Measurements from ENCODE around the gene GAP43.
A peak's percentile ranks its signal among the peaks of the same experiment; 100 is the strongest.

GAP43 gene

DNA sequence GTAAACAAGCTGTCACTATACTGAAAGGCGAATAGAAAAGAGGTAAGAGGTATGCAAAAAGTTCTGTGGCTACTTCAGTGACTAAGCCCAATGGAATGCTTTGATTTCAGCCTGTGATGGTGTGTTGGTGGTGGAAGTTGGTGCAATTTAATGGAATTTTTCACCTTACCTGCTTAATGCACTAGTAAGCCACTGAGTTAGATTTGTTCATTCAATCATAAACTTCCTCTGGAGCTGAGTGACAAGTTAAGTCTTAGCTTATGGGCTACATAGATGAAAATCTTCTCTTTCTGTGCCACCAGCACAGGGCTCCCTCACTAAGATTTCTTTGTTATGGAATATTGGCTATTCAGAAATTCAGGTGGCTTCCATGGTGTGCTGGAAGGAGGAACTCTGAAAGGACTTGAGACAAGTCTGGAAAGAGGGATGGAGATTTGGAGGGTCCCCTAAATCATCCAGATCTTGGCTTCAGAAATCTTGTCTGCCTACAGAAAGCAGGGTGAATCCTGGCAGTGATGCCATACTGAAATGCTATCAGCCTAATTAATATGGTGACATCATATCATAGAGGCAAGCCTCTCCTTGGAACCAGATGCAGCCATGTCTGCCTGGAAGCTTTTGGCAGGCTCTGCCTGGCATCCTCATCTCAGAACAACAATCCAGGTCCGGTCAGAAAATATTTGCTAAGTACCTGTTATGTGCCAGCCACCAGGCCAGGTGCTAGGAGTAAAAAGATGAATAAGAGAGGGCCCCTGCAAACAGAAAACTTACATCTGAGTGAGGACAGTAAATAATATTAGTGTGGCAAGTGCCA, 8.1 kb upstream of the GAP43 start:
- ATAC-seq (replicated peaks) (no peak), DNase-seq (no peak)
- no peaks in the 10 kb centered on the region for H3K9me3 Mint-ChIP-seq
- no peak overlapping the region for H3K4me3 Mint-ChIP-seq
- H3K27me3 Mint-ChIP-seq = peaks cover 31 to 38% of the 10 kb centered on the region in 2 donors
- H3K27ac Mint-ChIP-seq = no peak overlapping the region
- H3K4me1 Mint-ChIP-seq (ENCODE audit: low read depth in 2 of 2) = no peaks in the 10 kb centered on the region
- H3K36me3 Mint-ChIP-seq (ENCODE audit: insufficient read depth) = peaks cover 6% of the 10 kb centered on the region

DNA sequence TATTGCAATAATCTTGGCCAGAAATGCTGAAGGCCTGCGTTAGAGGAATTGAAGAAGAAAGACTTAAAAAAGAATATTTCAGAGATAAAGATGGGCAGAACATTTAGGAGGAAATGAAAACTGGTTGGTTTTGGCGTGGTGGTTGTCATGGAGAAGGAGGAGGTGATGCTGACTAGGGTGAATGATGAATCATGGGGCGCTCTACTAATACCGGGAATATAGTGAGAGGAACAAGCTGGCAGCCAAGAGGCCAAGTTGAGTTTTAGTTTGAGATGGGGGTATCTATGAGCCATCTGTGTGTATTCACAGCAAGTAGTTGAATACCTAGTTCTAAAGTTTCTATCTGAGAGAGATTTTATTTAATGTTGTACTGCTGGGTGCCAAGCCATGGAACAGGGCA, 6.8 kb upstream of the GAP43 start:
- peaks cover 6% of the 10 kb centered on the region for H3K36me3 Mint-ChIP-seq (ENCODE audit: insufficient read depth)
- H3K4me1 Mint-ChIP-seq (ENCODE audit: low read depth in 2 of 2) = no peaks in the 10 kb centered on the region
- no peak overlapping the region for H3K27ac Mint-ChIP-seq

DNA sequence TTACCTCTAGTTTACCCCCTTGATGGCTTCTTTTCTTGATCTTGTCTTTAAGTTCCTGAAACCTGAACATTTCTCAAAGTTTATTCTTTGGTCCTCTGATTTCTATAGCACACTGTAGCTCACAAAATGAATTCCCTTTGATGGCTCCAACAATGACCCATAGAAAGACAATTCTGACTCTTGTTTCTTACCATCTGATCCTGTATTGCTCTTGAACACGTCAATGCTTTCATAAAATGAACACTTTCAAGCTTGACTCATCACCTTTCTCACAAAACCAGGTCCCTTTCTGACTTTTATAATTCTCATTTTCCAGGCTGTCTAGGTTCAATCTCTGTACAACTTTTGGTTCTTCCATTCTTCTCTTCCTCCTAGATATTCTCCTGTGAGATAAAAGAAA, 5.7 kb upstream of the GAP43 start:
- DNase-seq (no peak), ATAC-seq (replicated peaks) (no peak)
- peaks cover 3% of the 10 kb centered on the region for H3K36me3 Mint-ChIP-seq (ENCODE audit: insufficient read depth)
- H3K4me1 Mint-ChIP-seq (ENCODE audit: low read depth in 2 of 2) = no peaks in the 10 kb centered on the region
- H3K27me3 Mint-ChIP-seq = peaks cover 24 to 27% of the 10 kb centered on the region in 2 donors
- no peak overlapping the region for H3K4me3 Mint-ChIP-seq
- no peaks in the 10 kb centered on the region for H3K9me3 Mint-ChIP-seq
- H3K27ac Mint-ChIP-seq = no peak overlapping the region

More for the DNA sequence above, 6.8 kb upstream of the GAP43 start:
- Mint-ChIP-seq H3K27me3 (peaks cover 26 to 34% of the 10 kb centered on the region in 2 donors), H3K4me3 (no peak overlapping the region), H3K9me3 (no peaks in the 10 kb centered on the region)
- no peak for ATAC-seq (replicated peaks)
- no peak for DNase-seq

DNA sequence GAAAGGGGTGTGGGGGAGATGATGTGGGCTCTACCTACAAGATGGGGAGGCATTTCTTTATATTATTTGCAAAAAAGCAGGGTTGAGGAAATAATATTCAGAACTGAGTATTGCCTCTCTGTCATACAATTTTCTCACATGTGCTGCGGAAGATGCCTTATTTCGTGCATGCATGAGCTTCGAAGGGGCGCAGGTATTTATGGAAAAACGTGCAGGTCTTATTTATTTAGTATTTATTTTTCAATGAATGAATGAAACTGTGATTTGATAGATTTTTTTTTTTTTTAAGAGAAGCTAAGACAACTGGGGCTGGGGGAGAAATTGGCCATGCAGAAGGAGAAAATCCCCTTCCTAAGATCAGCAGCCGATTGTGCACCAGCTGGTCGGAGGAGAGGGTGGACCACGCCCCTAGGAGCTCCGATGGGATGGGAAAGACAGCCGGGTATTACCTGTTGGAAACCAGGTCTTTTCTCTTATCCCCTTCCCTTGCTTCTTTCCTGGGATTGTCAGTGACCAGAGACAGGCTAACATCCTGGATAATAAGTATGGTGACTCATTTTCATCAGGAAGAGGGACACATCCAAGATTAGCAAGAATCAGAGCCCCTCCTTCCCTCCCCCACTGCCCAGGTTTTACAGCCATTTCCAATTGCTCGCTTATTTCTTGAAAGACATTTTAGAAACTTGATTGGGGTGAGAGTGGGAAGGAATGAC, 875 bp downstream of the GAP43 start:
- peak overlapping the region in 1 of 2 donors; percentile 48 for H3K4me3 Mint-ChIP-seq
- H3K9me3 Mint-ChIP-seq = no peaks in the 10 kb centered on the region
- H3K36me3 Mint-ChIP-seq (ENCODE audit: insufficient read depth) = no peaks in the 10 kb centered on the region
- no peak for DNase-seq
- no peak overlapping the region for H3K27ac Mint-ChIP-seq
- ATAC-seq (replicated peaks) = no peak
- H3K27me3 Mint-ChIP-seq = peaks cover 39 to 42% of the 10 kb centered on the region in 2 donors
- H3K4me1 Mint-ChIP-seq (ENCODE audit: low read depth in 2 of 2) = peaks cover 4 to 8% of the 10 kb centered on the region in 2 donors

DNA sequence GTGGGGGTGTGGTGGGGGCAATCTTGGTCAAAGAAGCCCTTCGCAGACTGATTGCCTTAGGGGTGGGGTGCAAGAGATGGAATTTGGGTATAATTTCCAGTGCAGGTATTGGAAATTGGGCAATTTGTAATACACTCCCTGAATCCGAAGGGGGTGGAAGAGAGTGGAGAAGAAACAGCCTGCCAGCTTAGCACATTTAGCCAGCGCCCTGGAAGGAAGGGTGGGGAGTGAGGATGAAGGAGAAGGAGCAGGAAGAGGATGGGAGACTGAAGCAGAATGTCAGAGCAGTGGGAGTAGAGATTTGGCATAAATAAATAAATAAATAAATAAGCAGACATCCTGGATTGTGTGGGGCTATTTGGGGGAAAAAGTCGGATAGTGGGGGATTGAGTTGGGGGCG, 1.6 kb downstream of the GAP43 start:
- peaks cover 4 to 8% of the 10 kb centered on the region in 2 donors for H3K4me1 Mint-ChIP-seq (ENCODE audit: low read depth in 2 of 2)
- ATAC-seq (replicated peaks) = no peak
- H3K4me3 Mint-ChIP-seq = no peak overlapping the region
- DNase-seq = no peak
- H3K36me3 Mint-ChIP-seq (ENCODE audit: insufficient read depth) = no peaks in the 10 kb centered on the region
- H3K9me3 Mint-ChIP-seq = no peaks in the 10 kb centered on the region
- no peak overlapping the region for H3K27ac Mint-ChIP-seq
- H3K27me3 Mint-ChIP-seq = peaks cover 39 to 42% of the 10 kb centered on the region in 2 donors

DNA sequence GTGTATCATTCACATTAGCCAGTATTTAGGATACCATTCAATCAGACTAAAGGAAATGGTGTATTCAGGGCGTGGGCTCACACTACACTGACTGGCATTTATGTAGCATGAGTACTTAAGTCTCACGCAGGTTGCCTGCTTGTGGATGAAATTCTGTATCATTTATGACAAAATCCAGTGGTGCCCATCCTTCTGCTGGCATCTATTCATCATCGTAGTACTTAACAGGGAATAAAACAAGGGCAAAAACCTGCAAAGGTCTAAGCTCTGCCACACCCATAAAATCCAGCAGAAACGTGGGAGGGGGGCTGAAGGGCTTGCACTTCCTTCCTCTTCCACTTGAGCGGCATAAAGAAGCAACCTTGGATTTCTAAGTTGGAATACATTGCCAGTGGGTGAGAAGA, 2.7 kb downstream of the GAP43 start:
- Mint-ChIP-seq H3K4me1 (ENCODE audit: low read depth in 2 of 2) (peaks cover 4 to 8% of the 10 kb centered on the region in 2 donors), H3K36me3 (ENCODE audit: insufficient read depth) (no peaks in the 10 kb centered on the region), H3K27ac (no peak overlapping the region), H3K9me3 (no peaks in the 10 kb centered on the region), H3K4me3 (no peak overlapping the region), H3K27me3 (peaks cover 39 to 42% of the 10 kb centered on the region in 2 donors)
- DNase-seq (no peak), ATAC-seq (replicated peaks) (no peak)

DNA sequence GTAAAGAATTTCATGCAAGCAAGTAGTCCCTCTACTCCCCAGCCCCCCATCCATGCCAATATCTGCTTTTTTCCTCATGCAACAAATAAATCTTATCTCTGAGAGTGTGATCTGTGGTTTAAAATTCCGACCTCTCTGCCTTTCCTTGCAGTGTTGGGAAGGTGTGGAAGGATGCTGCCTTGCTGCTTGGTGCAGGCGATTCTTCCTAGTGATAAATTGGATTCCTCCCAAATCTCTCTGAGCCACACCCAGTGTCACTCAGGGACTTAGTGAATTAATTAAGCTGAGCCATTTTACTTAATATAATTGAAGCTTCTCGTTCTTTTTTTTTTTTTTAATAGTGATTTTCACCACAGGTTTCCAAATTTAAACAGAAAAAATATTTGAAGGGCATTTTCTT, 3.4 kb downstream of the GAP43 start:
- ATAC-seq (replicated peaks) (no peak), DNase-seq (no peak)
- Mint-ChIP-seq H3K27me3 (peaks cover 39 to 42% of the 10 kb centered on the region in 2 donors), H3K4me3 (no peak overlapping the region), H3K36me3 (ENCODE audit: insufficient read depth) (no peaks in the 10 kb centered on the region), H3K4me1 (ENCODE audit: low read depth in 2 of 2) (peaks cover 4 to 8% of the 10 kb centered on the region in 2 donors), H3K9me3 (no peaks in the 10 kb centered on the region), H3K27ac (no peak overlapping the region)

DNA sequence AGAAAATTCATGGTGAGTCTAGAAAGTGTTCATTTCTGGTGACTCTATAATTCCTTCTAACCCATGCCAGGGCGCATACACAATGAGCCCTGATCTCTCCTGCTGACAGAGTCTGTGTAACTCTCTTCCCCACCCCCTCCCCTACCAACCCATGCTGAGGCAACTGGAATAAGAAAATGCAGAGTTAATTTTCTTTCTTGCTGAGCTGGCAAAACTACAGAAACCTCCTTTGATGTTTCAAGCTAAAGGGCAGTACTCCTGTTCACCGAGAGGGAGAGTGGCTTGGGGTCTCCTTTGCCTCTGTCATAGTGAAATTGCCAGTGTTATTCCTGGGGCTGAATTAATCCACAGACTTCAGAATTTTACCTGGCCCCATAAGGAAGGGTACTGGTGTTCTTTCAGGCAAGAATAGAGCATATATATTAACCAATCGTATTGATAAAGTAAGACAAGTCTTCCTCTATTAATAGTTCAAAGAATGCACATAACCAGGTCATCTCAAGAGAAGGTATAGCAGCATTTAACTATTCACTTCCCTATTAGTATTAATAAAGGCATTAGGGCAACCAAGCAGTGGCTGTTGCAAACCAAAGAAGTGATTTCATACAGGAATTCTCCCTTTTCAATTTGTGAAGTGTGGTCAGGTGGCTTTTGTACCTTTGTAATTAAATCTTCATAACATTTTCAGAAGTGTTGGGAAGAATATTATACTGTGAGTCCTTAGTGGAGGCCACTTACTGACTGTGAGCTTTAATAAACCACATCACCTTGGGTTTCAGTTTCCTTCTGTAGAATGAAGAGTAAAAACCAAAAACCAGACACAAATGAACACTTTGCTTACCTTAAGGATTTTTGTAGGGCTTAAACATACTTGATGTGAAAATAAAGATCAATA, 4.1 kb downstream of the GAP43 start:
- Mint-ChIP-seq H3K9me3 (no peaks in the 10 kb centered on the region), H3K27me3 (peaks cover 39 to 42% of the 10 kb centered on the region in 2 donors), H3K27ac (no peak overlapping the region), H3K36me3 (ENCODE audit: insufficient read depth) (no peaks in the 10 kb centered on the region), H3K4me1 (ENCODE audit: low read depth in 2 of 2) (peaks cover 4 to 8% of the 10 kb centered on the region in 2 donors), H3K4me3 (no peak overlapping the region)
- ATAC-seq (replicated peaks) (no peak), DNase-seq (no peak)

DNA sequence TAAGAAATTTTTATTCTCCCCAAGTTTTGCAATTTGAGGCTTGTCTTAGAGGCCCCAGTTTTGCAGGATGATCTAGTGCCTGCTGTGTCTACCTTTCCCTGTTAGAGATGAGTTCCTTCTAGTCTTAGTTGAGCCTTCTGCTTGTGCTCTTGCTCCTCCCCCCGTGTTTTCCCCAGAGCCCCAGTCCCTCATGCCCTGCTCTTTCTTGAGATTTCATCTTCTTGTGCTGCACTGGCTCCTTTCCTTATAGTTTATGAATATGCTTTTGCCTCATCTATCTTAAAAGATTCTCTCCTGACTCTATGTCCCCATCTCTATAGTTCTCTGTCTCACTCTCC, 4.7 kb downstream of the GAP43 start:
- ATAC-seq (replicated peaks) (no peak), DNase-seq (no peak)
- H3K4me1 Mint-ChIP-seq (ENCODE audit: low read depth in 2 of 2) = peaks cover 4 to 7% of the 10 kb centered on the region in 2 donors
- H3K27me3 Mint-ChIP-seq = peaks cover 36 to 40% of the 10 kb centered on the region in 2 donors
- H3K27ac Mint-ChIP-seq = no peak overlapping the region
- no peak overlapping the region for H3K4me3 Mint-ChIP-seq
- H3K9me3 Mint-ChIP-seq = no peaks in the 10 kb centered on the region
- H3K36me3 Mint-ChIP-seq (ENCODE audit: insufficient read depth) = no peaks in the 10 kb centered on the region

DNA sequence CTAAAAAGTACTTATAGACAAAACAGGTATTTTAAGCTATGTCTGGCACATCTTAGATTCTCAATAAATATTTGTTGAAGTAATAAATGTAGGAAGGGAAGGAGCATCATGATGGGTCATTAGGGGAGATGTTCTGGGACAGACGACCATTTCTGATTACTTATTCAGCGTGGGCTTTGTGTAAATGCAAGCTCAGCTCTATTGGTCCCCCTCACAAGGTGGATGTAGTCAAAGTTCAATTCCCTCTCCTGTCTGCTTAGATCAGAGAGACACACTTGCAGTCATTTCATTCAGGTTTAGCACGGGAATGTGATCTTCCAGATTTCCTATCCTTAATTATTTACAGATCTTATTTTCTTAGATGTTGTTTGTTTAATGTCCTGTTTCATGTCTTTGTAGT, 7.5 kb downstream of the GAP43 start:
- DNase-seq (no peak), ATAC-seq (replicated peaks) (no peak)
- Mint-ChIP-seq H3K4me3 (no peak overlapping the region), H3K4me1 (ENCODE audit: low read depth in 2 of 2) (no peaks in the 10 kb centered on the region), H3K36me3 (ENCODE audit: insufficient read depth) (no peaks in the 10 kb centered on the region), H3K27me3 (peaks cover 13 to 21% of the 10 kb centered on the region in 2 donors), H3K9me3 (no peaks in the 10 kb centered on the region), H3K27ac (no peak overlapping the region)

DNA sequence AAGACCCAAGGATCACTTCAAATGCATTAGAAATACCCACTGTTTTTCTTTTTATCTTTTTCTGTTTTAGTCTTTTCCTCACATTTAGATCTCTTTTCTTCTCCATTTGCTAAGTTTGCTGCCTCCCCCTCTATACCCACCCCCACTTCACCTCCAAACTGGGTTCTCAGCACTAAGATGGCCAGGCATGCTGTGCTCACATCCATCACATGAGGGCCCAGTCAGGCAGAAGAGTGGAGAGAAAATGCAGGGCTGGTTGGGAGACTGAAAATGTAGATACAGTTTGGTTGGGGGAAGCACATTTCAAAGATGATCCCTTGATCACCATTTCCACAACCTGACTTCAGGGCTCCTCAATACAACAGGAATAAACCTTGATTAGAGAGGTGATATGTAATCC, 8.7 kb downstream of the GAP43 start:
- Mint-ChIP-seq H3K27ac (no peak overlapping the region), H3K36me3 (ENCODE audit: insufficient read depth) (no peaks in the 10 kb centered on the region), H3K9me3 (no peaks in the 10 kb centered on the region), H3K27me3 (peaks cover 1 to 10% of the 10 kb centered on the region in 2 donors), H3K4me1 (ENCODE audit: low read depth in 2 of 2) (no peaks in the 10 kb centered on the region), H3K4me3 (no peak overlapping the region)
- ATAC-seq (replicated peaks) = no peak
- no peak for DNase-seq

DNA sequence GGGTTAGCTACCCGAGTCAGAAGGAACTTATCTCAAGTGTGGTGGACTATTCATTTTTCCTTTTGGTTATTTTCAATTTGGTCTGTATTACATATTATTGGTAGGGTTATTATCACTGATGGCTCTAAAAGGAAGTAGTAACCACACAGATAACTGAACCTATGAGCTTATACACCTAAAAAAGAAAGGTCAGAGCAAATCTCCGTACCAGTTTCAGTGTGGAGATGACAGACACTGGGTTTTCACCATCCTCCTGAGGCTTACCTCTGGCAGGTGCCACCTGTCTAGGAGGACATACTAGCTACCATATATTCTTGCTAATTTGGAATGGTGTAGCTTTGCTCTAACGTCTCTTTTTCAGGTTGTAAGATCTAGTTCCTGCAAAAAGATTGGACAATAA, 10.2 kb downstream of the GAP43 start:
- Mint-ChIP-seq H3K4me1 (ENCODE audit: low read depth in 2 of 2) (peaks cover under 1 to 1% of the 10 kb centered on the region in 2 donors), H3K27ac (no peak overlapping the region), H3K27me3 (peaks cover 0 to 6% of the 10 kb centered on the region in 2 donors), H3K9me3 (no peaks in the 10 kb centered on the region), H3K4me3 (no peak overlapping the region), H3K36me3 (ENCODE audit: insufficient read depth) (no peaks in the 10 kb centered on the region)
- ATAC-seq (replicated peaks) (no peak), DNase-seq (no peak)

DNA sequence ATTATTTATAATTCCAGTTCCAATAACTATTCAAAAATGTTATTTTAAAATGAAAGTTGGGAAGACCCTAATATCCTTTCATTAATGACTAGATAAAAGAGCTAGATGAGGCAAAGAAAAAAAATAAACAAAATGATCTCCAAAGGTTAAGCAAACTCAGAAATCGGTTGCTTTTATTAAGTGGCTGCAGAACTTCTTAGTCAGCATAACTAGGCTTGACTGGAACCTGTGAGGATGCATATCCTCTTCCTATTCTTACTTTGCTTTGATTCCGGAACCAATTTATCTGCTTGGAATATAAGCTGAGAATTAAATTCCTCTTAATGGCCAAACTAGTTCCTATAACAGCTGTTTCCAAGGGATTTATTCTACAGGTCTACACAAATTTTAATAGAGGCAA, 10.7 kb downstream of the GAP43 start:
- peaks cover 0 to 6% of the 10 kb centered on the region in 2 donors for H3K27me3 Mint-ChIP-seq
- H3K4me1 Mint-ChIP-seq (ENCODE audit: low read depth in 2 of 2) = peaks cover 3 to 4% of the 10 kb centered on the region in 2 donors
- H3K36me3 Mint-ChIP-seq (ENCODE audit: insufficient read depth) = no peaks in the 10 kb centered on the region
- ATAC-seq (replicated peaks) = no peak
- no peak for DNase-seq
- no peak overlapping the region for H3K27ac Mint-ChIP-seq
- no peaks in the 10 kb centered on the region for H3K9me3 Mint-ChIP-seq
- H3K4me3 Mint-ChIP-seq = no peak overlapping the region

Measured in effector memory CD8-positive, alpha-beta T cell (primary cell).